Measurements from ENCODE around the gene IFITM1. TPM values are rescaled to one million over a fixed set of nuclear protein-coding genes. Genes with fewer than 3 reads are reported as not detected.
"Not testable (repeated sequence)": the region's sequence is repeated elsewhere in the genome, so short reads cannot be mapped to it uniquely, and the experiment has no call there.

IFITM1 gene
- total RNA-seq, 6 experiments from 2014 or later, result 15.7 to 159 (median 72.5) TPM

DNA sequence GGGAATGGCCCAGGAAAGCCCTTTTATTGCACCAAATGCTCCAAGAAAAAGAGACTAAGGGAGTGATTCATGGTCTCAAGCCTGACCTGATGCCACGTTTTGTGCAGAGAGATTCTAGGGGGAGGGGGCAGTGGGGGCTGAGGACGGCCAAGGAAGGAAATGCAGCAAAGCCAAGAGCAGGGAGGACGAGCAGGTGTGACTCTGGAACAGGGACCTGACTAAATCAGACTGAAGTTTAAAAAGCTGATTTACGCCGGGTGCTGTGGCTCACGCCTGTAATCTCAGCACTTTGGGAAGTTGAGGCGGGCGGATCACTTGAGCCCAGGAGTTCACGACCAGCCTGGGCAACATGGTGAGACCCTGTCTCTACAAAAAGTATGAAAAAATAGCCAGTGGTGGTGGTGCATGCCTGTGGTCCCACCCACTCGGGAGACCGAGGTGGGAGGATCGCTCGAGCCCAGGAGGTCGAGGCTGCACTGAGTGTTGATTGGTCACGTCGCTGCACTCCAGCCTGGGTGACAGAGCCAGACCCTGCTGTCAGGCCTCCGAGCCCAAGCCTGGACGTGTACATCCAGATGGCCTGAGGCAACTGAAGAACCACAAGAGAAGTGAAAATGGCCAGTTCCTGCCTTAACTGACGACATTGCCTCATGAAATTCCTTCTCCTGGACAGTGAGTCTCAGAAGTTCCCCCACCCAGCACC, 17.7 kb downstream of the IFITM1 start:
- Histone ChIP-seq H3K27me3 (no peaks in the 10 kb centered on the region), H3K4me1 (peaks cover 0 to 21% (median 8%) of the 10 kb centered on the region in 4 donors), H3K36me3 (no peaks in the 10 kb centered on the region), H3K9me3 (no peaks in the 10 kb centered on the region), H3K27ac (no peak overlapping the region), H3K4me3 (no peak overlapping the region)
- peak in 1 of 3 donors; percentile 38 for DNase-seq
- no peak for ATAC-seq
- intact Hi-C loops (cut with DNase I), result no loop called here
- 74% methylated on average over 5 of the region's 19 CpGs for WGBS (ENCODE audit: insufficient coverage, low coverage, low lambda C conversion rate, missing lambda C conversion rate)
- TF ChIP-seq, protein P1, sequence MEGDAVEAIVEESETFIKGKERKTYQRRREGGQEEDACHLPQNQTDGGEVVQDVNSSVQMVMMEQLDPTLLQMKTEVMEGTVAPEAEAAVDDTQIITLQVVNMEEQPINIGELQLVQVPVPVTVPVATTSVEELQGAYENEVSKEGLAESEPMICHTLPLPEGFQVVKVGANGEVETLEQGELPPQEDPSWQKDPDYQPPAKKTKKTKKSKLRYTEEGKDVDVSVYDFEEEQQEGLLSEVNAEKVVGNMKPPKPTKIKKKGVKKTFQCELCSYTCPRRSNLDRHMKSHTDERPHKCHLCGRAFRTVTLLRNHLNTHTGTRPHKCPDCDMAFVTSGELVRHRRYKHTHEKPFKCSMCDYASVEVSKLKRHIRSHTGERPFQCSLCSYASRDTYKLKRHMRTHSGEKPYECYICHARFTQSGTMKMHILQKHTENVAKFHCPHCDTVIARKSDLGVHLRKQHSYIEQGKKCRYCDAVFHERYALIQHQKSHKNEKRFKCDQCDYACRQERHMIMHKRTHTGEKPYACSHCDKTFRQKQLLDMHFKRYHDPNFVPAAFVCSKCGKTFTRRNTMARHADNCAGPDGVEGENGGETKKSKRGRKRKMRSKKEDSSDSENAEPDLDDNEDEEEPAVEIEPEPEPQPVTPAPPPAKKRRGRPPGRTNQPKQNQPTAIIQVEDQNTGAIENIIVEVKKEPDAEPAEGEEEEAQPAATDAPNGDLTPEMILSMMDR (IDR thresholded peaks at IDR 0.05), result no peak
- no peak for TF ChIP-seq POLR2A (IDR thresholded peaks at IDR 0.05)

DNA sequence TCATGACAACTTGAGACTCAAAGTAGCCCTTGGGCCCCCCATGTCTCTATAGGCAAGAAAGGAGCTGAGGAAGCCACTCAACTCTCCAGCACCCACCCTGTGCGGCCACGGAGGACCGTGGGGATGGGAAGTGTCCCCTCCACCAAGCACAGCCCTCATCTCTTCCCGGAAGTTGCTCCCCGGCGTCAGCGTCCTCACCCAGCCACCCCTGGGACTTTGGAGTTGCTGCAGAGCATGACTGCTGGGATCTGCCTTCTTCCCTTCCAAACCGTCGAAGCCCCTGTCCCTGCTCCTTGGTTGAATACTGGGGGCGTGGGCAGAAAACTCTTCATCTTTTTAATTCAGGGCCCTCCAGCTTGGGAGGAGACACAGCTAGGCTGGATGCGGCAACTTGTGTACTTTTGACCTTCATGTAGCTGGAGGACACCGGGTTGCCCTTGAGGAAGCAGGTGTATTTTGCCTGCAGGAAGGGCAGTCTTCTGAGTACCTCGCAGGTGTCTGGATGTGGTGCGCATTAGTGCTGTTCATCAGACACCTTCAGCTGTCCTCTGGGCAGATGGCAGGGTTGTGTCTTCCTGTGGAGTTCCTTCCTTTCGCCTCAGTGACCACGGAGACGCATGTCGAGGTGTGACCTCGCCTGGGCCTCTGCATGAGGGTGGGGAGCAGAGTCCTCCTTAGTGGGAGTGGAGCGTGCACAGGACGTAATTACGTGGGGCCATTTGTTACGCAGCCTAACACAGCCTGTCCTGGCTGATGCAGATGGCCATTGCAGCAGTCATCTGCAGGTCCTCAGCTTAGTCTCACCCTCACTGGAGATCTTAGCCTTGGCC, 19.0 kb downstream of the IFITM1 start:
- Histone ChIP-seq H3K4me1 (peaks cover 0 to 12% (median 2%) of the 10 kb centered on the region in 4 donors), H3K4me3 (no peak overlapping the region), H3K36me3 (no peaks in the 10 kb centered on the region), H3K9me3 (no peaks in the 10 kb centered on the region), H3K27me3 (no peaks in the 10 kb centered on the region), H3K27ac (no peak overlapping the region)
- WGBS (ENCODE audit: insufficient coverage, low coverage, low lambda C conversion rate, missing lambda C conversion rate), result no CpG with 5 or more reads among the region's 23 CpGs
- ATAC-seq (no peak), DNase-seq (no peak)
- intact Hi-C loops (cut with DNase I), result no loop called here
- TF ChIP-seq, protein P1 (IDR thresholded peaks at IDR 0.05), result no peak
- TF ChIP-seq POLR2A (IDR thresholded peaks at IDR 0.05), result no peak

DNA sequence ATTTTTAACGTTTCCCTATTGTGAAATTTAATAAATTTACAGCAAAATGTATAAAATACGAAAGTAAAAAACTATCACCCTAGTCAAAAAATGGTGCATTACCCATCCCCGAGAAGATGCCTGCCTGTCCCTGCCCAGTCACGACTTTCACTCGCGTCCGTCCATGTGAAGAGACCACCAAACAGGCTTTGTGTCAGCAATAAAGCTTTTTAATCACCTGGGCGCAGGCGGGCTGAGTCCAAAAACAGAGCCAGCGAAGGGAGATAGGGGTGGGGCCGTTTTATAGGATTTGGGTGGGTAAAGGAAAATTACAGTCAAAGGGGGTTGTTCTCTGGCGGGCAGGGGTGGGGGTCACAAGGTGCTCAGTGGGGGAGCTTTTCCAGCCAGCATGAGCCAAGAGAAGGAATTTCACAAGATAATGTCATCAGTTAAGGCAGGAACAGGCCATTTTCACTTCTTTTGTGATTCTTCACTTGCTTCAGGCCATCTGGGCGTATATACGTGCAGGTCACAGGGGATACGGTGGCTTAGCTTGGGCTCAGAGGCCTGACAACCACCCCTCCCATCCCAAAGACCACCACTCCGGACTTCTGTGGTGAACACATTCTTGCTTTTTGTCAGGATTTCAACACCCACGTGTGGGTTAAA, 19.9 kb downstream of the IFITM1 start:
- H3K9me3 ChIP-seq; ATAC-seq; H3K4me1 ChIP-seq; DNase-seq; intact Hi-C loops (cut with DNase I); H3K36me3 ChIP-seq; H3K27ac ChIP-seq; H3K27me3 ChIP-seq; H3K4me3 ChIP-seq: not testable (repeated sequence)
- 90% methylated on average over 12 of the region's 17 CpGs for WGBS (ENCODE audit: insufficient coverage, low coverage, low lambda C conversion rate, missing lambda C conversion rate)

DNA sequence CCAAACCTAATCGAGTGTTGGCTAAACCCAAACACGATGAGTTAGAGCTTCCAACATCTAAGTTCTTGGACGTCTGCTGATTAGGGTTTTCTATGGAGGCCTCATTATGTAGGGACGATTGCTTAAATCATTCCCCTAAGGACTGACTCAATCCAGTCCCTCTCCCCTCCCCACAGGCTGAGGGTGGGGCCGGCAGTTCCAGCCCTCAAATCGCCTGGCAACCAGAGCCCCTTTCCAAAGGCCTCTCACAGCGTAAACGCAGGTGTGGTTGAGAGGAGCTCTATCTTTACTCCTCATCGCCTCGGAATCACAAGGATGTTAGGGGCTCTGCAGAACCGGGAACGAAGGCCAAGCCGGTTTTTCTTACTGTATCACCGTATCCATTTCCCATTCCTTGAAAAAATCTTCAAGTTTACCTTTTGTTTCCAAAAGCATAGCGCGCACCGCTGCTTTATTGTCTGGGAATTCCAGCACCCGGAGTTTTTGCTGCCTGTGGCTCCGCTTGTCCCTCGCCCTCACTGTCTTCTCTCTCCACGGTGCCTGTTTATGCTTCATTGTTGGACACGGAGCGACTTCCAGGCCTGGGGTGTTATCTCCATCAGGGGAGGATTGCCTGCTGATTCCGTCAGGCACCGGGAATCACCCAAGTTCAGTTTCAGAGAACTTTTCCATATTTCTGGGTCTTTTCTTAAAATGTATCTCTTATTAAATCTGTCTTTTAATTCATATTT, 20.6 kb downstream of the IFITM1 start:
- peaks cover 0 to 10% (median 0%) of the 10 kb centered on the region in 4 donors for H3K4me1 ChIP-seq
- TF ChIP-seq POLR2A (IDR thresholded peaks at IDR 0.05), result no peak
- TF ChIP-seq, protein P1 (IDR thresholded peaks at IDR 0.05), result no peak
- H3K36me3 ChIP-seq, result no peaks in the 10 kb centered on the region
- H3K4me3 ChIP-seq, result no peak overlapping the region
- ATAC-seq (no peak), DNase-seq (no peak)
- H3K27ac ChIP-seq, result no peak overlapping the region
- no peaks in the 10 kb centered on the region for H3K9me3 ChIP-seq
- H3K27me3 ChIP-seq, result no peaks in the 10 kb centered on the region
- WGBS (ENCODE audit: insufficient coverage, low coverage, low lambda C conversion rate, missing lambda C conversion rate), result 77% methylated on average over 21 of the region's 25 CpGs
- intact Hi-C loops (cut with DNase I), result no loop called here
